ENCODE results near the gene EPM2AIP1.
"Not testable (repeated sequence)": the region's sequence is repeated elsewhere in the genome, so short reads cannot be mapped to it uniquely, and the experiment has no call there.

EPM2AIP1 gene

GRCh38 chr3:36954452-36955134 is 38.3 kb downstream of the EPM2AIP1 start:
- Mint-ChIP-seq H3K27me3 (ENCODE audit: low read depth) (peaks cover 8% of the 10 kb centered on the region), H3K4me1 (ENCODE audit: low read depth) (peaks cover 10% of the 10 kb centered on the region), H3K27ac (no peak overlapping the region), H3K4me3 (no peak overlapping the region), H3K9me3 (peaks cover under 1% of the 10 kb centered on the region), H3K36me3 (ENCODE audit: low read depth) (no peaks in the 10 kb centered on the region)
- DNase-seq (ENCODE audit: low spot score) = no peak

DNA sequence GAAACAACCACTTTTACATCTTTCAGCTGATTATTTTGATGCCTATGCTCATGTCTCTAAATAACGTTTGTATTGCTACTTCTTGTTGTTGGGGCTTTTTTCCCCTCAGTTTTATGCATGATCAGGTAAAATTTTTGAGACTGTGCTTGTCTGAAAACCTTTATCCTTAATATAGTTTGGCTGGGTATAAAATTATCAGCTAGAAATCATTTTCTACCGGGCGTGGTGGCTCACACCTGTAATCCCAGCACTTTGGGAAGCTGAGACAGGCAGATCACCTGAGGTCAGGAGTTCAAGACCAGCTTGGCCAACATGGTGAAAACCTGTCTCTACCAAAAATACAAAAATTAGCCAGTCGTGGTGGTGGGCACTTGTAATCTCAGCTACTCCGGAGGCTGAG is 45.1 kb downstream of the EPM2AIP1 start:
- not testable (repeated sequence) for DNase-seq (ENCODE audit: low spot score); H3K4me3 Mint-ChIP-seq; H3K27ac Mint-ChIP-seq
- Mint-ChIP-seq H3K9me3 (peaks cover 30% of the 10 kb centered on the region), H3K27me3 (ENCODE audit: low read depth) (peaks cover 35% of the 10 kb centered on the region), H3K4me1 (ENCODE audit: low read depth) (peaks cover 10% of the 10 kb centered on the region), H3K36me3 (ENCODE audit: low read depth) (peaks cover 10% of the 10 kb centered on the region)

GRCh38 chr3:36945333-36945980 is 47.5 kb downstream of the EPM2AIP1 start:
- peaks cover 48% of the 10 kb centered on the region for H3K27me3 Mint-ChIP-seq (ENCODE audit: low read depth)
- DNase-seq (ENCODE audit: low spot score) = no peak
- H3K4me1 Mint-ChIP-seq (ENCODE audit: low read depth) = peaks cover 10% of the 10 kb centered on the region
- H3K9me3 Mint-ChIP-seq = peaks cover 30% of the 10 kb centered on the region
- peaks cover 10% of the 10 kb centered on the region for H3K36me3 Mint-ChIP-seq (ENCODE audit: low read depth)
- peak overlapping the region; percentile 82 for H3K4me3 Mint-ChIP-seq
- no peak overlapping the region for H3K27ac Mint-ChIP-seq

- H3K4me1 Mint-ChIP-seq (ENCODE audit: low read depth) = peaks cover 10% of the 10 kb centered on the region
Observed at GRCh38 chr3:36944641-36945270, 48.2 kb downstream of the EPM2AIP1 start, which contains the start of gene TRANK1. TRANK1 (minus strand) TSS chr3:36945054; CDS start chr3:36944809, 245 bp downstream.

DNA sequence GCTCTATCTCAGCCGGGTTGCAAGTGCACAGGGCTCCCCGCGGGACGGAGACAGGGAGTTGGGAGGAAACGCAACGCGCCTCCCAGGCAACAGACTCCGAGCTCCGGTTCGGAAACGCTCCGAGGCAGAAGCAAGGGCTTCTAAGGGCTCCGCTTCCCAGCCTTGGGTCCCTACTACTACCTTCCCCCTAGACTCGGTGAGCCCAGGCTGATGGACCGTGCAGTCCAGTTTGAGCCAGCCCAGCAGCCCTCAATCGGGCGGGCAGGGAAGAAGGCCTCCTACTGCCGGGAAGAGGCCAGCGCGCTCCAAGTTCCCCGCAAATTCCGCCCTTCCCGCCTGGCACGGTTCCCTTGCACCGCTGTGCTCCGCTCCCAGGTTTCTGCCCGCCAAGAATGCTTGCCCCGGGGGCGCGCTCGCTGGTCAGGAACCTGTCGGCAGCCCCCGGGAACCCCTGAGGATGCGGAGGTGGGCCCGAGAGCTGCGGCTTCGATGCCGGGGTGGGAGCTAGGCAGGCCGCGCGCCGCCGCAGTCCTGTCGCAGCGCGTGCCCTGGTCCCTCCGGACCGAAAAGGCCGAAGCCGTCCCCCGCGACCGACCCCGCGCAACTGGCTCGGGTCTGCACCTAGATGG is 48.8 kb downstream of the EPM2AIP1 start:
- peak; percentile 7 for DNase-seq (ENCODE audit: low spot score)
- Mint-ChIP-seq H3K4me1 (ENCODE audit: low read depth) (peaks cover 10% of the 10 kb centered on the region), H3K4me3 (peak overlapping the region; percentile 71), H3K36me3 (ENCODE audit: low read depth) (peaks cover 8% of the 10 kb centered on the region), H3K9me3 (peaks cover 25% of the 10 kb centered on the region), H3K27ac (no peak overlapping the region), H3K27me3 (ENCODE audit: low read depth) (peaks cover 44% of the 10 kb centered on the region)

More at GRCh38 chr3:36944641-36945270, 48.2 kb downstream of the EPM2AIP1 start, which contains the start of gene TRANK1:
- peaks cover 30% of the 10 kb centered on the region for H3K9me3 Mint-ChIP-seq
- peaks cover 49% of the 10 kb centered on the region for H3K27me3 Mint-ChIP-seq (ENCODE audit: low read depth)
- H3K4me3 Mint-ChIP-seq = peak within 1 kb of the TSS; percentile 82
- H3K27ac Mint-ChIP-seq = peak within 1 kb of the TSS; percentile 45
- DNase-seq (ENCODE audit: low spot score) = peak; percentile 50
- peaks cover 10% of the 10 kb centered on the region for H3K36me3 Mint-ChIP-seq (ENCODE audit: low read depth)

- peak overlapping the region; percentile 71 for H3K4me3 Mint-ChIP-seq
- peaks cover 21% of the 10 kb centered on the region for H3K9me3 Mint-ChIP-seq
- peaks cover 7% of the 10 kb centered on the region for H3K36me3 Mint-ChIP-seq (ENCODE audit: low read depth)
- H3K27me3 Mint-ChIP-seq (ENCODE audit: low read depth) = peaks cover 43% of the 10 kb centered on the region
- H3K27ac Mint-ChIP-seq = no peak overlapping the region
- DNase-seq (ENCODE audit: low spot score) = no peak
- H3K4me1 Mint-ChIP-seq (ENCODE audit: low read depth) = peaks cover 10% of the 10 kb centered on the region
Observed at GRCh38 chr3:36943601-36944000, 49.3 kb downstream of the EPM2AIP1 start.

DNA sequence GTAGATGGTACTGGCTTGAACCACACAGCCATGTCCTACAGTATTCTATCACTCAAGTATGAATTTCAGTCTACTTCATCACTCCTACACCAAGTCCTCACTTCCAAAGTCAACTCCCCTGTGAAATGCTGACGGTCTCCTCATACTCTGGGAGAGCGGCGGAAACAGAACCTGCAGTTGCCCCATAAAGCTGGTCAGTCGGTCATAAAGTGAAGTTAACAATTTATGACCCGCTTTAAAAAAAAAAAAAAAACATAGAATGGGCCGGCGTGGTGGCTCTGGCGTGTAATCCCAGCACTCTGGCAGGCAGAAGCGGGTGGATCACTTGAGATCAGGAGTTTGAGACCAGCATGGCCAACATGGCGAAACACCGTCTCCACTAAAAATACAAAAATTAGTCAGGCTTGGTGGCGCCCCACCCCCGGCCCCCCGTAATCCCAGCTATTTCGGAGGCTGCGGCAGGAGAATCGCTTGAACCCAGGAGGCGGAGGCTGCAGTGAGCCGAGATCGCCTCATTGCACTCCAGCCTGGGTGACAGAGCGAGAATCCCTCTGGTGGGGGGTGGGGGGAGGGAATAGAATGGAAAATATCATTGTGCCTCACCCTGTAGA is 50.2 kb downstream of the EPM2AIP1 start:
- Mint-ChIP-seq H3K27ac (no peak overlapping the region), H3K4me1 (ENCODE audit: low read depth) (peaks cover 10% of the 10 kb centered on the region), H3K4me3 (no peak overlapping the region), H3K9me3 (peaks cover 15% of the 10 kb centered on the region), H3K27me3 (ENCODE audit: low read depth) (peaks cover 43% of the 10 kb centered on the region), H3K36me3 (ENCODE audit: low read depth) (peaks cover 7% of the 10 kb centered on the region)
- no peak for DNase-seq (ENCODE audit: low spot score)

- peaks cover 2% of the 10 kb centered on the region for H3K36me3 Mint-ChIP-seq (ENCODE audit: low read depth)
- DNase-seq (ENCODE audit: low spot score) = no peak
- H3K9me3 Mint-ChIP-seq = peaks cover 5% of the 10 kb centered on the region
- peaks cover 10% of the 10 kb centered on the region for H3K4me1 Mint-ChIP-seq (ENCODE audit: low read depth)
- peaks cover 39% of the 10 kb centered on the region for H3K27me3 Mint-ChIP-seq (ENCODE audit: low read depth)
- H3K4me3 Mint-ChIP-seq = no peak overlapping the region
- H3K27ac Mint-ChIP-seq = no peak overlapping the region
Observed at GRCh38 chr3:36941658-36942057, 51.3 kb downstream of the EPM2AIP1 start.

- H3K4me3 Mint-ChIP-seq = no peak overlapping the region
- peaks cover 2% of the 10 kb centered on the region for H3K36me3 Mint-ChIP-seq (ENCODE audit: low read depth)
- peaks cover 38% of the 10 kb centered on the region for H3K27me3 Mint-ChIP-seq (ENCODE audit: low read depth)
- H3K27ac Mint-ChIP-seq = no peak overlapping the region
- no peak for DNase-seq (ENCODE audit: low spot score)
- peaks cover 10% of the 10 kb centered on the region for H3K4me1 Mint-ChIP-seq (ENCODE audit: low read depth)
- peaks cover 4% of the 10 kb centered on the region for H3K9me3 Mint-ChIP-seq
Observed at GRCh38 chr3:36941162-36941561, 51.8 kb downstream of the EPM2AIP1 start.

- H3K27me3 Mint-ChIP-seq (ENCODE audit: low read depth) = peaks cover 16% of the 10 kb centered on the region
- H3K9me3 Mint-ChIP-seq = no peaks in the 10 kb centered on the region
- H3K27ac Mint-ChIP-seq = no peak overlapping the region
- H3K4me1 Mint-ChIP-seq (ENCODE audit: low read depth) = no peaks in the 10 kb centered on the region
- H3K36me3 Mint-ChIP-seq (ENCODE audit: low read depth) = no peaks in the 10 kb centered on the region
- no peak overlapping the region for H3K4me3 Mint-ChIP-seq
- no peak for DNase-seq (ENCODE audit: low spot score)
Observed at GRCh38 chr3:36937492-36937891, 55.4 kb downstream of the EPM2AIP1 start.
